B cell (primary cell): ENCODE results near the gene GSPT2. TPM values are rescaled to one million over a fixed set of nuclear protein-coding genes. Genes with fewer than 3 reads are reported as not detected.

Experiments used
- ATAC-seq: fragments of 200-7000 bp; cut with Tn5 transposase; one replicate; pipeline ENCODE4 v1.10.0; 2021; ENCODE audit warnings: low read depth, mild to moderate bottlenecking, moderate number of reproducible peaks, moderate library complexity
- CTCF ChIA-PET: fragments of 350-600 bp; sonication (Branson Sonifier 250); formaldehyde crosslinking; loops from one replicate; lab custom pipeline; 2021; ENCODE audit warnings: antibody characterized with exemption, inconsistent platforms; lab: Charles Lee
- POLR2A ChIA-PET: fragments of 350-600 bp; sonication (Branson Sonifier 250); formaldehyde crosslinking; loops from one replicate; lab custom pipeline; 2021; ENCODE audit warnings: antibody characterized with exemption; lab: Charles Lee
- DNase-seq: peaks from one replicate; pipeline ENCODE4 v3.0.0; 2013
- H2AFZ ChIP-seq: 2 replicates; pipeline ENCODE4 v1.6.1; 2012; ENCODE audit warnings: mild to moderate bottlenecking, low read depth, low read length; ENCODE audit not compliant: insufficient read depth, poor library complexity, severe bottlenecking
- H3K27ac ChIP-seq, 2 donors: 1 replicate in 1 of 2; 2 replicates in 1 of 2; pipeline ENCODE4 v1.5.1; 2012 to 2013; ENCODE audit warnings: low read length in 2 of 2, mild to moderate bottlenecking in 2 of 2, moderate library complexity in 1 of 2
- H3K27me3 ChIP-seq, 4 experiments: fragments of 200-600 bp in 1 of 4; sonication (generic) in 1 of 4; replicated peaks in 1 of 4; 1 replicate in 2 of 4; 2 replicates in 2 of 4; pipeline versions ENCODE4 v1.6.1 to v1.7.0; 2013 to 2016; ENCODE audit warnings: low read length in 3 of 4, mild to moderate bottlenecking in 2 of 4, mixed read lengths in 1 of 4, moderate library complexity in 1 of 4; ENCODE audit not compliant: insufficient read depth in 4 of 4, control insufficient read depth in 3 of 4; ENCODE audit errors: control extremely low read depth in 1 of 4
- H3K36me3 ChIP-seq, 2 experiments: replicated peaks in 1 of 2; 1 replicate in 1 of 2; 2 replicates in 1 of 2; pipeline versions ENCODE4 v1.6.1 to v1.7.1; 2013; ENCODE audit warnings: low read length in 1 of 2; ENCODE audit not compliant: insufficient read depth in 2 of 2, control insufficient read depth in 1 of 2; ENCODE audit errors: control extremely low read depth in 1 of 2, extremely low read depth in 1 of 2
- H3K4me1 ChIP-seq, 2 donors: fragments of 200-600 bp in 1 of 2; sonication (generic) in 1 of 2; 1 replicate in 1 of 2; 2 replicates in 1 of 2; pipeline versions ENCODE4 v1.5.1 to v1.6.1; 2013 to 2017; ENCODE audit warnings: low read length in 2 of 2; ENCODE audit not compliant: control insufficient read depth in 2 of 2, insufficient read depth in 2 of 2
- H3K4me2 ChIP-seq: replicated peaks from 2 replicates; pipeline ENCODE3; 2012; ENCODE audit warnings: mild to moderate bottlenecking, low read depth, low read length; ENCODE audit not compliant: poor library complexity, severe bottlenecking
- H3K4me3 ChIP-seq, 5 experiments: fragments of 200-600 bp in 1 of 5; sonication (generic) in 1 of 5; 1 replicate in 3 of 5; 2 replicates in 2 of 5; pipeline versions ENCODE4 v1.5.1 to v1.7.0; 2011 to 2016; ENCODE audit warnings: low read length in 4 of 5, mild to moderate bottlenecking in 4 of 5, low read depth in 2 of 5, control low read depth in 1 of 5, moderate library complexity in 1 of 5; ENCODE audit not compliant: insufficient read depth in 1 of 5; ENCODE audit errors: control extremely low read depth in 1 of 5, extremely low read depth in 1 of 5
- H3K79me2 ChIP-seq: fragments of 200-600 bp; sonication (generic); one replicate; pipeline ENCODE4 v1.6.0; 2016; ENCODE audit warnings: low read length; ENCODE audit not compliant: control insufficient read depth, insufficient read depth
- H3K9ac ChIP-seq: fragments of 200-600 bp; sonication (generic); 2 replicates; pipeline ENCODE4 v1.6.1; 2017; ENCODE audit warnings: mild to moderate bottlenecking, low read length, moderate library complexity
- H3K9me3 ChIP-seq, 3 donors: one replicate each; pipeline versions ENCODE4 v1.6.1 to v1.7.1; 2013; ENCODE audit warnings: low read length in 2 of 3; ENCODE audit not compliant: control insufficient read depth in 2 of 3, insufficient read depth in 1 of 3; ENCODE audit errors: control extremely low read depth in 1 of 3
- H4K20me1 ChIP-seq: 2 replicates; pipeline ENCODE4 v1.6.0; 2012; ENCODE audit warnings: mild to moderate bottlenecking, low read length; ENCODE audit not compliant: insufficient read depth, control insufficient read depth, poor library complexity, severe bottlenecking
- H3K27ac Mint-ChIP-seq: one replicate; pipeline ENCODE4 v1.8.0; 2021; ENCODE audit warnings: mixed read lengths
- H3K27me3 Mint-ChIP-seq: one replicate; pipeline ENCODE4 v1.8.0; 2021; ENCODE audit warnings: mixed read lengths
- H3K4me1 Mint-ChIP-seq: one replicate; pipeline ENCODE4 v1.8.0; 2021; ENCODE audit warnings: mixed read lengths
- H3K4me3 Mint-ChIP-seq: one replicate; pipeline ENCODE4 v1.8.0; 2021; ENCODE audit warnings: mixed read lengths
- H3K9me3 Mint-ChIP-seq: one replicate; pipeline ENCODE4 v1.8.0; 2022; ENCODE audit warnings: mixed read lengths; ENCODE audit not compliant: insufficient read depth
- CTCF ChIP-seq: fragments of 200-600 bp; IDR thresholded peaks from one replicate; pipeline ENCODE4 v1.8.0; 2022; ENCODE audit warnings: antibody characterized with exemption, mild to moderate bottlenecking
- EZH2 ChIP-seq: IDR thresholded peaks from 2 replicates; pipeline ENCODE4 v1.6.1; 2012; ENCODE audit warnings: borderline replicate concordance, low read depth, mild to moderate bottlenecking, moderate library complexity, low read length; ENCODE audit not compliant: insufficient read depth, poor library complexity, severe bottlenecking
- WGBS: methylation state at CpG from one replicate; pipeline ENCODE4 v1.1.5; 2013; ENCODE audit warnings: missing lambda C conversion rate; ENCODE audit not compliant: insufficient coverage; 5-methylcytosine and 5-hydroxymethylcytosine counted together
- intact Hi-C: fragments of 100-400 bp; cut with micrococcal nuclease; formaldehyde crosslinking; loops from one replicate; pipeline ENCODE4 v1.10.0; 2022
- polyA plus RNA-seq: library from polyadenylated mRNA; depleted of rRNA; stranded (reverse); fragments of >200 nt; gene quantifications from 2 replicates; pipeline ENCODE4 v1.2.3, GENCODE V29; 2012
- total RNA-seq, 2 donors: library from RNA; stranded (reverse); fragments of 120-200 nt in 1 of 2; gene quantifications; 1 replicate in 1 of 2; 2 replicates in 1 of 2; pipeline versions ENCODE4 v1.2.3 to v1.2.4, GENCODE V29; 2013 to 2022

The GSPT2 gene
- total and polyA plus RNA-seq, 2 donors (not counting 1 experiment from before 2014, with no cell fraction given) = 3.0 to 14.5 TPM

GRCh38 chrX:51779306-51779705 lies 36.1 kb downstream of the GSPT2 start:
- no peak overlapping the region for H2AFZ ChIP-seq
- H3K27me3 Mint-ChIP-seq = peaks cover 8% of the 10 kb centered on the region
- no peaks in the 10 kb centered on the region for H4K20me1 ChIP-seq
- H3K79me2 ChIP-seq = no peaks in the 10 kb centered on the region
- H3K27ac ChIP-seq = no peak overlapping the region
- no peaks in the 10 kb centered on the region for H3K9me3 Mint-ChIP-seq
- DNase-seq (no peak), ATAC-seq (no peak)
- ChIA-PET POLR2A (no interaction called here), CTCF (no interaction called here)
- 80% methylated on average over 1 of the region's 3 CpGs for whole genome bisulfite sequencing
- no peaks in the 10 kb centered on the region for H3K9me3 ChIP-seq
- no peak overlapping the region for H3K27ac Mint-ChIP-seq
- no peak for TF ChIP-seq EZH2
- TF ChIP-seq CTCF = no peak
- H3K4me3 ChIP-seq = no peak overlapping the region
- intact Hi-C loops = no loop called here
- no peaks in the 10 kb centered on the region for H3K4me1 Mint-ChIP-seq
- no peaks in the 10 kb centered on the region for H3K36me3 ChIP-seq
- no peak overlapping the region for H3K4me3 Mint-ChIP-seq
- no peak overlapping the region for H3K9ac ChIP-seq
- H3K4me2 ChIP-seq = no peak overlapping the region
- H3K4me1 ChIP-seq = no peaks in the 10 kb centered on the region
- H3K27me3 ChIP-seq = no peaks in the 10 kb centered on the region

GRCh38 chrX:51795136-51795535 lies 51.9 kb downstream of the GSPT2 start:
- Mint-ChIP-seq H3K9me3 (no peaks in the 10 kb centered on the region), H3K4me1 (no peaks in the 10 kb centered on the region), H3K27ac (no peak overlapping the region), H3K27me3 (peaks cover 3% of the 10 kb centered on the region), H3K4me3 (no peak overlapping the region)
- ChIA-PET POLR2A (no interaction called here), CTCF (interaction anchor here (0.5 kb wide), 1 partner anchor 129 kb away, joined by 3 read pairs; no protein-coding TSS in a partner anchor)
- Histone ChIP-seq H2AFZ (no peak overlapping the region), H3K4me2 (no peak overlapping the region), H4K20me1 (no peaks in the 10 kb centered on the region), H3K36me3 (no peaks in the 10 kb centered on the region), H3K4me1 (no peaks in the 10 kb centered on the region), H3K27ac (no peak overlapping the region), H3K4me3 (no peak overlapping the region), H3K79me2 (no peaks in the 10 kb centered on the region), H3K9me3 (no peaks in the 10 kb centered on the region), H3K9ac (no peak overlapping the region), H3K27me3 (no peaks in the 10 kb centered on the region)
- no peak for DNase-seq
- no peak for ATAC-seq
- no CpG with 5 or more reads among the region's 2 CpGs for WGBS
- TF ChIP-seq CTCF (no peak), EZH2 (no peak)
- intact Hi-C loops = no loop called here

Other genes with a start within 250 kb of the GSPT2 start
- 0.24 TPM in 1 of 2 replicates, not detected in the other for gene NUDT11, start 246.8 kb upstream of the GSPT2 start, total RNA-seq
- gene NUDT11, start 246.8 kb upstream of the GSPT2 start, polyA plus RNA-seq = 0.10 and 0.27 TPM in 2 replicates
- not detected in 2 replicates for gene CENPVL3, start 124.5 kb upstream of the GSPT2 start, total RNA-seq
- not detected in 2 replicates for gene CENPVL3, start 124.5 kb upstream of the GSPT2 start, polyA plus RNA-seq
- gene CENPVL2, start 60.6 kb upstream of the GSPT2 start, total RNA-seq = not detected in 2 replicates
- 0.07 TPM in 1 of 2 replicates, not detected in the other for gene CENPVL2, start 60.6 kb upstream of the GSPT2 start, polyA plus RNA-seq
- gene CENPVL1, start 32.9 kb upstream of the GSPT2 start, total RNA-seq = not detected in 2 replicates
- gene CENPVL1, start 32.9 kb upstream of the GSPT2 start, polyA plus RNA-seq = 0.07 TPM in 1 of 2 replicates, not detected in the other
- gene MAGED1, start 150.2 kb downstream of the GSPT2 start, total RNA-seq = 28.3 and 31.5 TPM in 2 replicates
- gene MAGED1, start 150.2 kb downstream of the GSPT2 start, polyA plus RNA-seq = 29.1 and 29.6 TPM in 2 replicates